ENCODE data around the gene SPTB. TPM values are rescaled to one million over a fixed set of nuclear protein-coding genes. Genes with fewer than 3 reads are reported as not detected.
A peak's percentile ranks its signal among the peaks of the same experiment; 100 is the strongest.

SPTB gene
- total and polyA plus RNA-seq, 8 donors: under 0.01 to 3.5 (median 0.55) TPM; not detected in 2

- intact Hi-C loops (cut with DNase I; ENCODE audit: low total_unique reads): no loop called here
- Histone ChIP-seq H3K36me3 (peaks cover 41 to 66% (median 65%) of the 10 kb centered on the region in 4 donors), H3K27me3 (no peaks in the 10 kb centered on the region), H3K9me3 (no peaks in the 10 kb centered on the region), H3K27ac (no peak overlapping the region), H3K4me1 (peaks cover 29 to 41% (median 32%) of the 10 kb centered on the region in 4 donors), H3K4me3 (no peak overlapping the region)
- WGBS, 5 donors: 91 to 96% (median 94%) methylated on average over 10 of the region's 10 CpGs
- DNase-seq: no peak
- TF ChIP-seq POLR2A (IDR thresholded peaks at IDR 0.05) (no peak), EP300 (IDR thresholded peaks at IDR 0.05) (no peak), POLR2AphosphoS5 (IDR thresholded peaks at IDR 0.05) (no peak)
- TF ChIP-seq, protein P1, sequence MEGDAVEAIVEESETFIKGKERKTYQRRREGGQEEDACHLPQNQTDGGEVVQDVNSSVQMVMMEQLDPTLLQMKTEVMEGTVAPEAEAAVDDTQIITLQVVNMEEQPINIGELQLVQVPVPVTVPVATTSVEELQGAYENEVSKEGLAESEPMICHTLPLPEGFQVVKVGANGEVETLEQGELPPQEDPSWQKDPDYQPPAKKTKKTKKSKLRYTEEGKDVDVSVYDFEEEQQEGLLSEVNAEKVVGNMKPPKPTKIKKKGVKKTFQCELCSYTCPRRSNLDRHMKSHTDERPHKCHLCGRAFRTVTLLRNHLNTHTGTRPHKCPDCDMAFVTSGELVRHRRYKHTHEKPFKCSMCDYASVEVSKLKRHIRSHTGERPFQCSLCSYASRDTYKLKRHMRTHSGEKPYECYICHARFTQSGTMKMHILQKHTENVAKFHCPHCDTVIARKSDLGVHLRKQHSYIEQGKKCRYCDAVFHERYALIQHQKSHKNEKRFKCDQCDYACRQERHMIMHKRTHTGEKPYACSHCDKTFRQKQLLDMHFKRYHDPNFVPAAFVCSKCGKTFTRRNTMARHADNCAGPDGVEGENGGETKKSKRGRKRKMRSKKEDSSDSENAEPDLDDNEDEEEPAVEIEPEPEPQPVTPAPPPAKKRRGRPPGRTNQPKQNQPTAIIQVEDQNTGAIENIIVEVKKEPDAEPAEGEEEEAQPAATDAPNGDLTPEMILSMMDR (IDR thresholded peaks at IDR 0.05): no peak
Measured at GRCh38 chr14:64728856-64729255, 150.9 kb downstream of the SPTB start.

DNA sequence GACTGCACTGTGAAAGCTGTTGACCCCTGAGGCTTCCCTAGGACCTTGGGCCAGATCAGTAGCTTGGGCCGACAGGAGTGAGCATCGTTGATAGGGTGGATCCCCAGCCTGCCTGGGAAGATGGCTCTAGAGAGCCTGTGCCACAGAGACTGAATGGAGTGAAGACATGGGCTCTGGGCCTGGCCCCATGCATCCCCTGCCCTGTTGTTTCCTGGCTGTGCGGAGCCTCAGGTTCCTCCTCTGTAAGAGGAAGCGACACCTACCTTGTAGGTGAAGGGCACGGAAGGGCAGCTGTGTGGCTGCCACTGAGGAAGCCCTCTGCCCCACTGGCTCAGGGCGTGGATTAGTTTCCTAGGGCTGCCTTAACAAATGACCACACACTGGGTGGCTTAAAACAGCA lies 151.6 kb downstream of the SPTB start:
- H3K9me3 ChIP-seq: no peaks in the 10 kb centered on the region
- H3K36me3 ChIP-seq: peaks cover 41 to 59% (median 58%) of the 10 kb centered on the region in 4 donors
- H3K27ac ChIP-seq: no peak overlapping the region
- H3K27me3 ChIP-seq: no peaks in the 10 kb centered on the region
- intact Hi-C loops (cut with DNase I; ENCODE audit: low total_unique reads): no loop called here
- DNase-seq: no peak
- TF ChIP-seq EP300 (IDR thresholded peaks at IDR 0.05) (no peak), POLR2AphosphoS5 (IDR thresholded peaks at IDR 0.05) (no peak), POLR2A (IDR thresholded peaks at IDR 0.05) (no peak)
- TF ChIP-seq, protein P1 (IDR thresholded peaks at IDR 0.05): no peak
- H3K4me3 ChIP-seq: no peak overlapping the region
- peaks cover 36 to 46% (median 40%) of the 10 kb centered on the region in 4 donors for H3K4me1 ChIP-seq
- WGBS, 5 donors: 76 to 90% (median 84%) methylated on average over 6 of the region's 6 CpGs

DNA sequence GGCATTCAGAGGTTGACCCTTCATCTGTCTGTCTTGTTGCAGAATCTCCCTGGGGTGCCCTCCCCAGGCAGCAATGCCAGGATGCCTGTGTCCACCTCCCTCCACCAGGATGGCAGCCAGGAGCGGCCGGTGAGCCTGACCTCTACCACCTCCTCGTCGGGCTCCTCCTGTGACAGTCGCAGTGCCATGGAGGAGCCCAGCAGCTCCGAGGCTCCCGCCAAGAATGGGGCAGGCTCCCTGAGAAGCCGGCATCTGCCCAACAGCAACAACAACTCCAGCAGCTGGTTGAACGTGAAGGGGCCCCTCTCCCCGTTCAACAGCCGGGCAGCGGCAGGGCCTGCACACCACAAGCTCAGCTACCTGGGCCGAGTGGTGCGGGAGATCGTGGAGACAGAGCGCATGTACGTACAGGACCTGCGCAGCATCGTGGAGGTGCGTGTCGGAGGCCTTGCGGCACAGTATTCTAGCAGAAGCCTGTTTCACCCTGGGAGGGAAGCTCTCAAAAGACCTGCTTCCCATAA lies 152.1 kb downstream of the SPTB start:
- H3K4me3 ChIP-seq: no peak overlapping the region
- no peak for TF ChIP-seq EP300 (IDR thresholded peaks at IDR 0.05)
- peaks cover 41 to 51% (median 44%) of the 10 kb centered on the region in 4 donors for H3K4me1 ChIP-seq
- no peaks in the 10 kb centered on the region for H3K27me3 ChIP-seq
- no peaks in the 10 kb centered on the region for H3K9me3 ChIP-seq
- no peak overlapping the region for H3K27ac ChIP-seq
- peaks cover 38 to 54% (median 53%) of the 10 kb centered on the region in 4 donors for H3K36me3 ChIP-seq
- no peak for DNase-seq
- WGBS, 5 donors: 89 to 95% (median 91%) methylated on average over 13 to 22 of the region's 22 CpGs
- intact Hi-C loops (cut with DNase I; ENCODE audit: low total_unique reads): no loop called here

DNA sequence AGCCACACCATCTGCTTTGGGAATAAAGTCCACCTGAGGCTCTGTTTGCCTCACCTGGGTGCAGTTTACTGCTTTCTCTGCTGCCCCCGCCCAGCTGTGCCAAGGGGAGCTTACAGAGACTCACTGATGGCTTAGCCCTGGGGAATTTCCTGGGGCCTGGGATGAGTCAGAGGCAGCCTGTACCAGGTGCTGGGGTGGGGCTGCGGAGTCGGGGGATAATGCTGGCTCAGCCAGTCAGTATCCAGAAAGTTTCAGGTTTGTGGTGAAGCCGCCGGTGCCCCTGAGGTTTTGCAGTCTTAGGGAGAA lies 153.2 kb downstream of the SPTB start:
- Histone ChIP-seq H3K4me1 (peaks cover 52 to 62% (median 54%) of the 10 kb centered on the region in 4 donors), H3K27me3 (no peaks in the 10 kb centered on the region)

More for the DNA sequence above, 153.2 kb downstream of the SPTB start:
- Histone ChIP-seq H3K27ac (peak overlapping the region in 4 of 5 donors; percentile 15 to 55 (median 42)), H3K36me3 (peaks cover 27 to 43% (median 42%) of the 10 kb centered on the region in 4 donors), H3K4me3 (no peak overlapping the region), H3K9me3 (no peaks in the 10 kb centered on the region)
- intact Hi-C loops (cut with DNase I; ENCODE audit: low total_unique reads): no loop called here
- 36 to 68% (median 47%) methylated on average over 3 to 5 of the region's 5 CpGs for WGBS, 5 donors
- peak; percentile 62 to 91 for DNase-seq
- peak in 2 of 3 donors; percentile 9 to 51 for TF ChIP-seq POLR2AphosphoS5 (IDR thresholded peaks at IDR 0.05)
- TF ChIP-seq EP300 (IDR thresholded peaks at IDR 0.05): no peak
- TF ChIP-seq, protein P1 (IDR thresholded peaks at IDR 0.05): no peak
